HG03097 (cell line): ENCODE measurements around the gene KRT1.
"Not testable (repeated sequence)": the region's sequence is repeated elsewhere in the genome, so short reads cannot be mapped to it uniquely, and the experiment has no call there.

ENCODE experiments used
- ATAC-seq: cut with Tn5 transposase; IDR thresholded peaks from one replicate; pipeline ENCODE4 v1.9.1; 2021; ENCODE audit not compliant: unreplicated experiment, low FRiP score

KRT1 gene

GRCh38 chr12:52680363-52680762, at the start of gene KRT1:
Gene KRT1, minus strand, starts transcription at chr12:52680407. Its CDS starts 59 bp downstream, at chr12:52680348.
- ATAC-seq, result no peak

- ATAC-seq, result no peak
Measured at GRCh38 chr12:52729147-52729546, 48.9 kb upstream of the KRT1 start.

- no peak for ATAC-seq
Measured at GRCh38 chr12:52728374-52728773, 48.2 kb upstream of the KRT1 start.

GRCh38 chr12:52727037-52727436, 46.8 kb upstream of the KRT1 start:
- no peak for ATAC-seq

GRCh38 chr12:52726451-52726850, 46.2 kb upstream of the KRT1 start:
- ATAC-seq, result no peak

GRCh38 chr12:52724384-52724783, 44.2 kb upstream of the KRT1 start:
- no peak for ATAC-seq

GRCh38 chr12:52722680-52723079, 42.5 kb upstream of the KRT1 start:
- ATAC-seq, result no peak

GRCh38 chr12:52721838-52722470, 41.7 kb upstream of the KRT1 start:
- no peak for ATAC-seq

GRCh38 chr12:52720365-52720886, 40.2 kb upstream of the KRT1 start:
- no peak for ATAC-seq

- ATAC-seq, result no peak
Measured at GRCh38 chr12:52716061-52716460, 35.9 kb upstream of the KRT1 start.

- no peak for ATAC-seq
Measured at GRCh38 chr12:52715416-52715815, 35.2 kb upstream of the KRT1 start.

GRCh38 chr12:52714887-52715281, 34.7 kb upstream of the KRT1 start:
- no peak for ATAC-seq

- ATAC-seq, result no peak
Measured at GRCh38 chr12:52713960-52714886, 34.0 kb upstream of the KRT1 start.

GRCh38 chr12:52712122-52712521, 31.9 kb upstream of the KRT1 start:
- not testable (repeated sequence) for ATAC-seq

- no peak for ATAC-seq
Measured at GRCh38 chr12:52710730-52711129, 30.5 kb upstream of the KRT1 start.

- no peak for ATAC-seq
Measured at GRCh38 chr12:52708010-52708409, 27.8 kb upstream of the KRT1 start.

- no peak for ATAC-seq
Measured at GRCh38 chr12:52704464-52704863, 24.3 kb upstream of the KRT1 start.

- ATAC-seq, result no peak
Measured at GRCh38 chr12:52703878-52704277, 23.7 kb upstream of the KRT1 start.

- ATAC-seq, result no peak
Measured at GRCh38 chr12:52703424-52703823, 23.2 kb upstream of the KRT1 start, which contains the start of gene KRT77. Gene KRT77, minus strand, starts transcription at chr12:52703524. Its CDS starts 90 bp downstream, at chr12:52703434.

- no peak for ATAC-seq
Measured at GRCh38 chr12:52702338-52702737, 22.1 kb upstream of the KRT1 start.

GRCh38 chr12:52701281-52701680, 21.1 kb upstream of the KRT1 start:
- no peak for ATAC-seq

GRCh38 chr12:52699960-52700359, 19.8 kb upstream of the KRT1 start:
- no peak for ATAC-seq
